ENCODE results near the gene TRAPPC2B.

GRCh38 chr19:57376151-57376550 is 12.8 kb downstream of the TRAPPC2B start:
- TF ChIP-seq GATA3 (IDR thresholded peaks at IDR 0.05; ENCODE audit: low read depth, low read length) (no peak), GATA2 (IDR thresholded peaks at IDR 0.05; ENCODE audit: low read depth, low read length) (no peak)

All from SH-SY5Y (cell line).